Ecto neural progenitor cell (in vitro differentiated cells): Measurements from ENCODE around the gene EZH1.
A peak's percentile ranks its signal among the peaks of the same experiment; 100 is the strongest.

Experiments used
- DNase-seq: peaks from one replicate; pipeline ENCODE4 v3.0.0-alpha.2; 2018; ENCODE audit warnings: low spot score

Gene EZH1

GRCh38 chr17:42709561-42709960 is 35.3 kb downstream of the EZH1 start:
- DNase-seq: no peak

GRCh38 chr17:42708588-42708987 is 36.3 kb downstream of the EZH1 start:
- DNase-seq: no peak

GRCh38 chr17:42706732-42707131 is 38.1 kb downstream of the EZH1 start:
- no peak for DNase-seq

- DNase-seq: no peak
These were observed 39.9 kb downstream of the EZH1 start for GRCh38 chr17:42704837-42705494.

- DNase-seq: no peak
These were observed 40.4 kb downstream of the EZH1 start for GRCh38 chr17:42704490-42704836.

- no peak for DNase-seq
These were observed 42.4 kb downstream of the EZH1 start for GRCh38 chr17:42702446-42702845.

GRCh38 chr17:42700586-42701289 is 44.1 kb downstream of the EZH1 start:
- DNase-seq: no peak

GRCh38 chr17:42699415-42699740 is 45.5 kb downstream of the EZH1 start:
- no peak for DNase-seq

- peak; percentile 65 for DNase-seq
These were observed 46.0 kb downstream of the EZH1 start for GRCh38 chr17:42698736-42699414.

- no peak for DNase-seq
These were observed 47.6 kb downstream of the EZH1 start for GRCh38 chr17:42697108-42697811.

GRCh38 chr17:42695500-42695899 is 49.3 kb downstream of the EZH1 start:
- no peak for DNase-seq

GRCh38 chr17:42694524-42694923 is 50.3 kb downstream of the EZH1 start:
- DNase-seq: no peak

GRCh38 chr17:42692489-42692888 is 52.4 kb downstream of the EZH1 start:
- DNase-seq: no peak

- DNase-seq: no peak
These were observed 53.8 kb downstream of the EZH1 start for GRCh38 chr17:42691021-42691545.

GRCh38 chr17:42690596-42690995 is 54.2 kb downstream of the EZH1 start:
- no peak for DNase-seq

- no peak for DNase-seq
These were observed 57.0 kb downstream of the EZH1 start for GRCh38 chr17:42687707-42688320.

GRCh38 chr17:42686520-42687128 is 58.2 kb downstream of the EZH1 start:
- DNase-seq: no peak

GRCh38 chr17:42685831-42686230 is 59.0 kb downstream of the EZH1 start:
- DNase-seq: no peak

- peak; percentile 45 for DNase-seq
These were observed 59.8 kb downstream of the EZH1 start for GRCh38 chr17:42684929-42685556.

GRCh38 chr17:42683407-42684034 is 61.3 kb downstream of the EZH1 start:
- DNase-seq: peak; percentile 66
